ENCODE results near the gene EBF4.
A peak's percentile ranks its signal among the peaks of the same experiment; 100 is the strongest.

EBF4 gene

DNA sequence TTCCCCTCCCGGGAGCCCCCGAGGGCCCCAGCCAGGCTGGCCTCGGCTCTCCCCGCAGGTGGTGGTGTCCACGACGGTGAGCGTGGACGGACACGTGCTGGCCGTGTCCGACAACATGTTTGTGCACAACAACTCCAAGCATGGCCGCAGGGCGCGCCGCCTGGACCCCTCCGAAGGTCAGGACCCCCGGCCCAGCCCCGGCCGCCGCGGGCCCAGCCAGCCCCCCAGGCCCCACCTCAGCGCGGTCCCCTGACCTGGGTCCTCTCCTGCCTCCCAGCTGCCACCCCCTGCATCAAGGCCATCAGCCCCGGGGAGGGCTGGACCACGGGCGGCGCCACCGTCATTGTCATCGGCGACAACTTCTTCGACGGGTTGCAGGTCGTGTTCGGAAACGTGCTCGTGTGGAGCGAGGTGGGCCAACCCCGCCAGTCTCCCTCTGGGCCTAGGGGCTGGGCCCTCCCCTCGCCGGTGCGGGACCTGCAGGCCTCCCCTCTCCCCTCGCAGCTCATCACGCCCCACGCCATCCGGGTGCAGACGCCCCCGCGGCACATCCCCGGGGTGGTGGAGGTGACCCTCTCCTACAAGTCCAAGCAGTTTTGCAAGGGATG lies 56.9 kb downstream of the EBF4 start:
- H3K27me3 ChIP-seq (replicated peaks; ENCODE audit: control insufficient read depth, insufficient read depth, low read length), result peaks cover 2% of the 10 kb centered on the region; the same call in 1 of the 2 replicates
- DNase-seq (ENCODE audit: extremely low read depth, insufficient read length), result no peak
- TF ChIP-seq, protein P1, sequence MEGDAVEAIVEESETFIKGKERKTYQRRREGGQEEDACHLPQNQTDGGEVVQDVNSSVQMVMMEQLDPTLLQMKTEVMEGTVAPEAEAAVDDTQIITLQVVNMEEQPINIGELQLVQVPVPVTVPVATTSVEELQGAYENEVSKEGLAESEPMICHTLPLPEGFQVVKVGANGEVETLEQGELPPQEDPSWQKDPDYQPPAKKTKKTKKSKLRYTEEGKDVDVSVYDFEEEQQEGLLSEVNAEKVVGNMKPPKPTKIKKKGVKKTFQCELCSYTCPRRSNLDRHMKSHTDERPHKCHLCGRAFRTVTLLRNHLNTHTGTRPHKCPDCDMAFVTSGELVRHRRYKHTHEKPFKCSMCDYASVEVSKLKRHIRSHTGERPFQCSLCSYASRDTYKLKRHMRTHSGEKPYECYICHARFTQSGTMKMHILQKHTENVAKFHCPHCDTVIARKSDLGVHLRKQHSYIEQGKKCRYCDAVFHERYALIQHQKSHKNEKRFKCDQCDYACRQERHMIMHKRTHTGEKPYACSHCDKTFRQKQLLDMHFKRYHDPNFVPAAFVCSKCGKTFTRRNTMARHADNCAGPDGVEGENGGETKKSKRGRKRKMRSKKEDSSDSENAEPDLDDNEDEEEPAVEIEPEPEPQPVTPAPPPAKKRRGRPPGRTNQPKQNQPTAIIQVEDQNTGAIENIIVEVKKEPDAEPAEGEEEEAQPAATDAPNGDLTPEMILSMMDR (IDR thresholded peaks at IDR 0.05; ENCODE audit: insufficient read depth, low read length, poor library complexity, severe bottlenecking), result no peak
- H3K4me3 ChIP-seq (replicated peaks; ENCODE audit: low read depth, low read length), result no peak overlapping the region
- no peaks in the 10 kb centered on the region for H3K36me3 ChIP-seq (ENCODE audit: control insufficient read depth, insufficient read depth, low read length)

DNA sequence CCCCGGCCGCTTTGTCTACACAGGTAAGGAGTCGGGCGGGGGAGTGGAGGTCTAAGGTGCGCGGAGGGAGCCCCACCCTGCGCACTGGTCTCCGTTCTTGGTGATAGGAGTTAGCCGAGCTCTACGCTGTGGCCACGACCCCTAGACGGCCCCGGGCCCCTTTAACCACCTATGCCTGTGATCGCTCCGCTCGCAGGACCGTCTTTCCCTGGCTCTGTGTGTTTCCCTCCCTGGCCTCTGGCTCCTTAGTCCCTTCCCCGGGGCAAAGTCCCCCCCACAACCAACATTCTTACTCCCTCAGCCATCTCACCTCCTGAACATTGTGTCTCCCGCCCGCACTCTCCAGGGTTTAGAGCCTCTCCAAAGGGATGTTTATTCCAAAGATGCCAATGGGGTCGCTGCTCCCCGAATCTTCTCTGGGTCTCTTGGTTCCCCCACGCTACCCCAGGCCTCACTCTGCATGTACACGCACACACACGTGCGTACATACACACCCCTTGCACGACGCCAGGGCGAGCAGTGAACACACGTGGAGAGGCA lies 57.4 kb downstream of the EBF4 start:
- DNase-seq (ENCODE audit: extremely low read depth, insufficient read length), result no peak
- TF ChIP-seq, protein P1 (IDR thresholded peaks at IDR 0.05; ENCODE audit: insufficient read depth, low read length, poor library complexity, severe bottlenecking), result no peak
- H3K36me3 ChIP-seq (ENCODE audit: control insufficient read depth, insufficient read depth, low read length), result no peaks in the 10 kb centered on the region
- H3K4me3 ChIP-seq (replicated peaks; ENCODE audit: low read depth, low read length), result no peak overlapping the region
- peaks cover 2% of the 10 kb centered on the region; the same call in 1 of the 2 replicates for H3K27me3 ChIP-seq (replicated peaks; ENCODE audit: control insufficient read depth, insufficient read depth, low read length)

DNA sequence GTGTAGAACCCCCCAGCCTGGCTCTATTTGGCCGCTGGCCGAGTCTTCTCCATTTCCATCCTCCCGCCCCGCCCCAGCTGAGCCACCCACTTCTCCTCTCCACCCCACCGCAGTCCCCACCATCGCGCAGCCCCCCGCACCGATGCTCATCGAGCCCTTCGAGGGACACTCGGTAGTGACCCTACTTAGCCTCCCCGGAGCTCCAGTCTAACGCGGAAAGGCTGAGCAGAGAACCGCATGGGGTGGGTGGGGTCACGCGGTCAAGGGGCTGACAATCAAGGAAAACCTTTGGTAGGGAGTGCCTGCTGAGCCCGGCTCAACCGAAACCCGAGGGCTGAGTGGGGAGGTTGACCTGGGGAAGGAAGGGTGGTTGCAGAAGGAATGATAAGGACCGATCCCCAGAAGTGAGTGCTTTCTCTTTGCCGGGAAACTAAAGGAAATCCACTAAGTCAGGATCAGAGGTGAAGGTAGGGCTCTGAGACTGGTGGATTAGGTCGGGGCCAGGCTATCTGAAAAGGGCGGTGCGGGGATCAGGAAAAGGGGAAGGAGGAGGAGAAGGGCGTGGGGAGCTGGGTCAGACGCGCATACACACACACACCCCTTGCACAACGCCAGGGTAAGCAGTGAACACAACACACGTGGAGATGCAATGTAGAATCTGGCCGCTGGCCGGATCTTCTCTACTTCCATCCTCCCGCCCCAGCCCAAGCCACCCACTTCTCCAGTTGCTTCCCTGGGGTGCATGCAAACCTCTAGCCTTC lies 58.1 kb downstream of the EBF4 start:
- Histone ChIP-seq H3K4me3 (replicated peaks; ENCODE audit: low read depth, low read length) (no peak overlapping the region), H3K36me3 (ENCODE audit: control insufficient read depth, insufficient read depth, low read length) (no peaks in the 10 kb centered on the region), H3K27me3 (replicated peaks; ENCODE audit: control insufficient read depth, insufficient read depth, low read length) (peaks cover 2% of the 10 kb centered on the region; the same call in 1 of the 2 replicates)
- DNase-seq (ENCODE audit: extremely low read depth, insufficient read length), result no peak
- TF ChIP-seq, protein P1 (IDR thresholded peaks at IDR 0.05; ENCODE audit: insufficient read depth, low read length, poor library complexity, severe bottlenecking), result no peak

DNA sequence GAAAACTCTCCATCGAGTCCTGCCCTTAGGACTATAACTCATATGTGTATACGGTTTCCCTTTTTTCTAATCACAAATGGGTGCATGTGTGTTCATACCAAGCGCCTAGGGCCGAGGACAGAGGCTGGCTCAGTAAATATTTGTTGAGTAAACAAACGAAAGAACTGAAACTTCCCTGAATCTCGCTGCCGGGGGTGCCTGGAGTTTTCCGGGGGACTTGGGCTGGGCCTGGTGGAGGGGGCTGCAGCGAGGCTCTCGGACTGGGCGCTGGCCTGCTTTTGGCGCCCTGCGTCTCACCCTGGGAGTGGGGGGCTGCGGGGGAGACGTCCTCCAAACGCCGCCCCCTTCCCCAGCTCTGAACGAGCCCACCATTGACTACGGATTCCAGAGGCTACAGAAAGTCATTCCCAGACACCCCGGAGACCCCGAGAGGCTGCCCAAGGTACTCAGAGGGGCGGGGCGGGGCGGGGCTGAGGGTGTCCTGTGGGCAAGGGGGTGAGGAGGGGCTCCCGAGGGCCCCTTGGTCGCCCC lies 58.8 kb downstream of the EBF4 start:
- H3K36me3 ChIP-seq (ENCODE audit: control insufficient read depth, insufficient read depth, low read length), result no peaks in the 10 kb centered on the region
- TF ChIP-seq, protein P1 (IDR thresholded peaks at IDR 0.05; ENCODE audit: insufficient read depth, low read length, poor library complexity, severe bottlenecking), result no peak
- H3K27me3 ChIP-seq (replicated peaks; ENCODE audit: control insufficient read depth, insufficient read depth, low read length), result peaks cover 6% of the 10 kb centered on the region
- no peak overlapping the region for H3K4me3 ChIP-seq (replicated peaks; ENCODE audit: low read depth, low read length)
- DNase-seq (ENCODE audit: extremely low read depth, insufficient read length), result no peak

DNA sequence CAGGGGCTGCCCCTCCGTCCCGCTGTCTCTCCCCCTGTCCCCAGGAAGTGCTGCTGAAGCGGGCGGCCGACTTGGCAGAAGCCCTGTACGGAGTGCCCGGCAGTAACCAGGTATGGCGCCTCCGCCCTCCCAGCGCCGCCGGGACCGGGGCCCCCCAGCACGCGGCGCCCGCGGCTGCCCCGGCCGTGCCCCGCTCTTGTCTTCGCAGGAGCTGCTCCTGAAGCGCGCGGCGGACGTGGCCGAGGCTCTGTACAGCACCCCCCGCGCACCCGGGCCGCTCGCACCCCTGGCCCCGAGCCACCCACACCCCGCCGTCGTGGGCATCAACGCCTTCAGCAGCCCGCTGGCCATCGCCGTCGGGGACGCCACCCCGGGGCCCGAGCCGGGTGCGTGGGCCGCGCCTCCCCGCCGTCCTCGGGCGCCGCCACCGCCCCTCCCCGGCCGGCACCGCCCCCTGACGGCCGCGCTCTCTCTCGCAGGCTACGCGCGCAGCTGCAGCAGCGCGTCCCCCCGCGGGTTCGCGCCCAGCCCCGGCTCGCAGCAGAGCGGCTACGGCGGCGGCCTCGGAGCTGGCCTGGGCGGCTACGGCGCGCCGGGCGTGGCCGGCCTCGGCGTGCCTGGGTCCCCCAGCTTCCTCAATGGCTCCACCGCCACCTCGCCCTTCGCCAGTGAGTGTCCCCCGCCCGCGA lies 59.4 kb downstream of the EBF4 start:
- DNase-seq (ENCODE audit: extremely low read depth, insufficient read length), result no peak
- no peaks in the 10 kb centered on the region for H3K36me3 ChIP-seq (ENCODE audit: control insufficient read depth, insufficient read depth, low read length)
- H3K27me3 ChIP-seq (replicated peaks; ENCODE audit: control insufficient read depth, insufficient read depth, low read length), result peaks cover 6% of the 10 kb centered on the region
- TF ChIP-seq, protein P1 (IDR thresholded peaks at IDR 0.05; ENCODE audit: insufficient read depth, low read length, poor library complexity, severe bottlenecking), result no peak
- peak overlapping the region; percentile 34 for H3K4me3 ChIP-seq (replicated peaks; ENCODE audit: low read depth, low read length)
